Neural progenitor cell (in vitro differentiated cells): Measurements from ENCODE around the gene TGFBR2. TPM values are rescaled to one million over a fixed set of nuclear protein-coding genes. Genes with fewer than 3 reads are reported as not detected.

Experiments
- DNase-seq: peaks from one replicate; pipeline ENCODE4 v3.0.0-alpha.2; 2016; ENCODE audit warnings: low spot score
- H2AFZ ChIP-seq: fragments of 200-600 bp; sonication (generic); replicated peaks from 2 replicates; pipeline ENCODE4 v1.6.1; 2016; ENCODE audit warnings: antibody characterized with exemption
- H3F3A ChIP-seq: fragments of 200-600 bp; sonication (generic); 2 replicates; pipeline ENCODE4 v1.6.1; 2016; ENCODE audit warnings: antibody characterized with exemption, low read depth
- H3K27ac ChIP-seq: fragments of 200-600 bp; sonication (generic); 2 replicates; pipeline ENCODE4 v1.5.1; 2016; ENCODE audit warnings: mild to moderate bottlenecking
- H3K27me3 ChIP-seq: fragments of 200-600 bp; sonication (generic); 2 replicates; pipeline ENCODE4 v1.6.1; 2016; ENCODE audit warnings: mild to moderate bottlenecking, moderate library complexity
- H3K36me3 ChIP-seq: fragments of 200-600 bp; sonication (generic); 2 replicates; pipeline ENCODE4 v1.5.1; 2016
- H3K4me1 ChIP-seq: fragments of 200-600 bp; sonication (generic); 2 replicates; pipeline ENCODE4 v1.6.1; 2016; ENCODE audit warnings: mixed run types
- H3K4me2 ChIP-seq: fragments of 200-600 bp; sonication (generic); 2 replicates; pipeline ENCODE4 v1.6.1; 2016
- H3K4me3 ChIP-seq: fragments of 200-600 bp; sonication (generic); 2 replicates; pipeline ENCODE4 v1.5.1; 2016
- H3K79me2 ChIP-seq: fragments of 200-600 bp; sonication (generic); 2 replicates; pipeline ENCODE4 v1.6.1; 2016; ENCODE audit warnings: low read depth
- H3K9ac ChIP-seq: fragments of 200-600 bp; sonication (generic); 2 replicates; pipeline ENCODE4 v1.6.1; 2016
- H3K9me3 ChIP-seq: fragments of 200-600 bp; sonication (generic); 2 replicates; pipeline ENCODE4 v1.5.1; 2016; ENCODE audit warnings: low read depth
- H4K20me1 ChIP-seq: fragments of 200-600 bp; sonication (generic); 2 replicates; pipeline ENCODE4 v1.6.1; 2016; ENCODE audit warnings: low read depth
- H3K27ac Mint-ChIP-seq: 3 replicates; pipeline ENCODE4 v1.8.0; 2021; ENCODE audit warnings: mixed read lengths
- H3K27me3 Mint-ChIP-seq: 2 replicates; pipeline ENCODE4 v1.8.0; 2022; ENCODE audit warnings: low read depth, mild to moderate bottlenecking, inconsistent platforms, moderate library complexity, mixed read lengths; ENCODE audit not compliant: insufficient read depth
- H3K36me3 Mint-ChIP-seq: 3 replicates; pipeline ENCODE4 v1.8.0; 2021; ENCODE audit warnings: mixed read lengths
- H3K4me1 Mint-ChIP-seq: 3 replicates; pipeline ENCODE4 v1.8.0; 2021; ENCODE audit warnings: mixed read lengths
- H3K4me3 Mint-ChIP-seq: 3 replicates; pipeline ENCODE4 v1.8.0; 2021; ENCODE audit warnings: mild to moderate bottlenecking, moderate library complexity, mixed read lengths
- H3K9me3 Mint-ChIP-seq: 3 replicates; pipeline ENCODE4 v1.8.0; 2020; ENCODE audit warnings: mixed read lengths
- CTCF ChIP-seq: fragments of 200-600 bp; sonication (generic); IDR thresholded peaks from 2 replicates; pipeline ENCODE4 v1.5.1; 2017; ENCODE audit warnings: antibody characterized with exemption, mild to moderate bottlenecking
- EZH2 ChIP-seq: fragments of 200-600 bp; sonication (generic); IDR thresholded peaks from 2 replicates; pipeline ENCODE4 v1.6.1; 2017; ENCODE audit warnings: antibody characterized with exemption, mild to moderate bottlenecking, moderate library complexity
- EZH2phosphoT487 ChIP-seq: fragments of 200-600 bp; sonication (generic); IDR thresholded peaks from 2 replicates; pipeline ENCODE4 v1.6.1; 2017; ENCODE audit warnings: antibody characterized with exemption
- total RNA-seq: library from RNA; depleted of rRNA; stranded (reverse); fragments of >200 nt; gene quantifications from 2 replicates; pipeline ENCODE4 v1.2.3, GENCODE V29; 2015; ENCODE audit warnings: low replicate concordance

The TGFBR2 gene
- total RNA-seq, 1 donor from 2014 or later = 7.3 TPM

- Histone ChIP-seq H3K4me1 (no peaks in the 10 kb centered on the region), H2AFZ (no peak overlapping the region), H3K9me3 (no peaks in the 10 kb centered on the region), H3K4me3 (no peak overlapping the region), H4K20me1 (no peaks in the 10 kb centered on the region), H3K36me3 (no peaks in the 10 kb centered on the region), H3K27me3 (no peaks in the 10 kb centered on the region), H3F3A (no peaks in the 10 kb centered on the region), H3K27ac (no peak overlapping the region), H3K4me2 (no peak overlapping the region), H3K79me2 (no peaks in the 10 kb centered on the region), H3K9ac (no peak overlapping the region)
- Mint-ChIP-seq H3K4me3 (no peak overlapping the region), H3K36me3 (peaks cover 2% of the 10 kb centered on the region), H3K27ac (no peak overlapping the region), H3K9me3 (peaks cover under 1% of the 10 kb centered on the region), H3K27me3 (peaks cover 6% of the 10 kb centered on the region), H3K4me1 (peaks cover 6% of the 10 kb centered on the region)
- DNase-seq = no peak
- no peak for TF ChIP-seq EZH2phosphoT487
- no peak for TF ChIP-seq EZH2
- TF ChIP-seq CTCF = no peak
These were observed 7.5 kb upstream of the TGFBR2 start for GRCh38 chr3:30598668-30599545.

- peaks cover 2% of the 10 kb centered on the region for H3K36me3 Mint-ChIP-seq
- no peaks in the 10 kb centered on the region for H3K9me3 Mint-ChIP-seq
- no peaks in the 10 kb centered on the region for H3K79me2 ChIP-seq
- H3K27ac ChIP-seq = no peak overlapping the region
- no peaks in the 10 kb centered on the region for H4K20me1 ChIP-seq
- H3K27ac Mint-ChIP-seq = no peak overlapping the region
- no peaks in the 10 kb centered on the region for H3K4me1 ChIP-seq
- no peak overlapping the region for H3K4me3 Mint-ChIP-seq
- peaks cover 2% of the 10 kb centered on the region for H3F3A ChIP-seq
- no peak overlapping the region for H3K4me2 ChIP-seq
- H3K9me3 ChIP-seq = no peaks in the 10 kb centered on the region
- H3K36me3 ChIP-seq = no peaks in the 10 kb centered on the region
- DNase-seq = no peak
- no peak overlapping the region for H2AFZ ChIP-seq
- no peak overlapping the region for H3K9ac ChIP-seq
- peaks cover 11% of the 10 kb centered on the region for H3K27me3 ChIP-seq
- no peak overlapping the region for H3K4me3 ChIP-seq
- no peak for TF ChIP-seq EZH2
- no peak for TF ChIP-seq EZH2phosphoT487
- no peak for TF ChIP-seq CTCF
- H3K4me1 Mint-ChIP-seq = peaks cover 6% of the 10 kb centered on the region
- H3K27me3 Mint-ChIP-seq = peaks cover 6% of the 10 kb centered on the region
These were observed 5.8 kb upstream of the TGFBR2 start for GRCh38 chr3:30600572-30600971.

- Mint-ChIP-seq H3K4me1 (peaks cover 7% of the 10 kb centered on the region), H3K27me3 (peaks cover 3% of the 10 kb centered on the region), H3K36me3 (peaks cover 2% of the 10 kb centered on the region), H3K4me3 (no peak overlapping the region), H3K27ac (no peak overlapping the region), H3K9me3 (no peaks in the 10 kb centered on the region)
- no peak for DNase-seq
- Histone ChIP-seq H3K4me1 (peaks cover 4% of the 10 kb centered on the region), H2AFZ (no peak overlapping the region), H3K4me2 (no peak overlapping the region), H3K9ac (no peak overlapping the region), H3K36me3 (no peaks in the 10 kb centered on the region), H3K27me3 (peaks cover 16% of the 10 kb centered on the region), H3K79me2 (peaks cover 12% of the 10 kb centered on the region), H4K20me1 (no peaks in the 10 kb centered on the region), H3K9me3 (no peaks in the 10 kb centered on the region), H3K27ac (no peak overlapping the region), H3K4me3 (no peak overlapping the region), H3F3A (peaks cover 2% of the 10 kb centered on the region)
- no peak for TF ChIP-seq EZH2
- TF ChIP-seq CTCF = no peak
- TF ChIP-seq EZH2phosphoT487 = no peak
These were observed 3.5 kb upstream of the TGFBR2 start for GRCh38 chr3:30602946-30603345.
